Hematopoietic multipotent progenitor cell (in vitro differentiated cells): Measurements from ENCODE around the gene TTC7B. TPM values are rescaled to one million over a fixed set of nuclear protein-coding genes. Genes with fewer than 3 reads are reported as not detected.
A peak's percentile ranks its signal among the peaks of the same experiment; 100 is the strongest.
"Not testable (repeated sequence)": the region's sequence is repeated elsewhere in the genome, so short reads cannot be mapped to it uniquely, and the experiment has no call there.

Source experiments
- DNase-seq, 3 donors: peaks; one replicate each; pipeline ENCODE4 v3.0.0-alpha.2; 2011 to 2015; ENCODE audit warnings: low read depth in 2 of 3, low spot score in 2 of 3
- total RNA-seq: library from RNA; depleted of rRNA; stranded (reverse); fragments of >200 nt; gene quantifications from one replicate; pipeline ENCODE4 v1.2.3, GENCODE V29; 2012

TTC7B gene
- 26.1 TPM for total RNA-seq

GRCh38 chr14:90815822-90816662 lies at the start of gene TTC7B:
TSS of gene TTC7B (minus strand) at chr14:90816430. CDS start at chr14:90816295, 135 bp downstream.
- peak in 2 of 3 donors; percentile 51 to 54 for DNase-seq

- DNase-seq = no peak
Measured at GRCh38 chr14:90864741-90865140, 48.5 kb upstream of the TTC7B start.

DNA sequence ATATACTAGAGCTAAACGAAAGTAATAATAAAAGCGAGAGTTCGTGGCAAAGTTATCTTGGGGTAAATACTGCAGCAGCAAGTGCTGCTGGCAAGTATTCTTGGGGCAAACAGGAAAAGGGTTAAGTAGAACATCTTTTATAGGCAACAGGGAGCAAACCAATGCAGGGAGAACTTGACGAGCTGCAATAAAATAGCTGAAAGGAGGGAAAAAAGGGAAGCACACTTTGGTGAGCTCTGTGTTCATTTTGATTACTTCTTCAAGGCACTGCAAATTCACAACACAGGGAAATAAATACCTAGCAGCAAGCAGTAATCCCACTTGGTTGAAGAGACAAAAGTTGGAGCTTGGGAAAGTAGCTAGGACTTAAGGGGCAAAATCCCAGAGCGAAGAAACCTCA lies 42.3 kb upstream of the TTC7B start:
- DNase-seq = no peak

DNA sequence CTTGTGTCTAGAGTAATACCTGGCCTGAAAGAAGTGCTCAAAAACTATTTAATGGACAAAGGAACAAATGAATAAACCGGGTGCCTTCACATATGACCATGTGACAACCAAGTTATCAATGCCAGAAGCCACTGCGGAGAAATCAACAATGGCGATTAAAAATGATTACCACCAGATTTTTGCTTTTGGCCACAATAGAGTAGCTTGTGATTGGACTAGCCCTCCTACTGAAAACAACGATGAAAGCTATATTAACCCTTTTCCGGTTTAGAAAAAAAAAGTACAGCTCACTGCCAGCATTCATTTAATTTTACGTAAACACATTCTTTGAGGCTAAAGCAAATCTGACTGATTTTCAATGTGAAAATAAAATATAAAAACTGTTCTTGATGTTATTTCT lies 41.6 kb upstream of the TTC7B start:
- DNase-seq = no peak

- DNase-seq = peak in 1 of 3 donors; percentile 48
Measured at GRCh38 chr14:90856115-90856514, 39.9 kb upstream of the TTC7B start.

DNA sequence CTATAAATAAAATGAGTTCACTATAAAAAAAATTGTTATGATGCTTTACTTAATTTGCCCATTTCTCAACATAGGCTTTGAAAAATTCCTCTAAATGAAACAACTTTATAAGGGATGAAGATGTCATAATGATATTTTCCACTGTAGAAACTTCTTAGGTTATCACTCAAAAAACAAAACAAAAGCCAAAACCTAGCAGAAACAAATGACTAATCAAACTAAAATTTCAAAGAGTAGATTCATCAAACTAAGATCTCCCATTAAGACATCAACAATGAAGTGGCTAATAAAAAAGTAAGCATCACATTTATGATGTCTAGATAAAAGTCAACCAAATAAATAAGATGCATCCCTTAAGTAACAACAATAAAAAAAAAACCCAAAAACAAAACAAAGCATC lies 36.9 kb upstream of the TTC7B start:
- DNase-seq = no peak

DNA sequence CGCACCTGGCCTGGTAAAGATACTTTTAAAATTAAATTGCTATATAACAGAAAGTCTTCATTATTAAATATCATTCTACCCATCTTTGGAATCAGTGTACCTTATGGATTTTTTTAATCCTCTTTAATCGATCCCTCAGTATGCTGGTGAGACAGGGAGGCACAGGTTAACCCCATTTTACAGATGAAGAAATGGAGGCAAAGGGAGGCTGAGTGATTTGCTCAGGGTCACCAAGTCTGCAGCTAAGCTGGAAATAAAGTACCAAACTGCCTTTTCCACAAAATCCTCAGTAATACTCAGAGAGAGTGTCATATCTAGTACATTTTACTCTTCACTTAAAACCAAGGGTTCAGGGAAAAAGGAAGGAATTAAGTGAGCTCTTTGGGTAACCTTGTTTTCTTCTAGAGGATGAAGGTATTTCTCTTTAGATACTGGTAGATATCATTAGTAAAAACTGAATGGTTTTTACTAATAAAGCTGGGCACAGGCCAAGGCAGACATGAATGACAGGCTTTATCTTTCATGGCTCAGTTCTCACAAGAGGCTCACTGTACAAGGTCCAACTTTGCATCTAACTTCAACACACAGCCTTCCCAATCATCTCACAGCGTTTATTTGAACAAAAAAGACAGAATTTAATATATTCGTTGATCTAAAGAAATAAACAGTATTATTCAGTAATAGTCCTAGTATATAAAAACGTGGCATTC lies 35.3 kb upstream of the TTC7B start:
- DNase-seq = no peak

DNA sequence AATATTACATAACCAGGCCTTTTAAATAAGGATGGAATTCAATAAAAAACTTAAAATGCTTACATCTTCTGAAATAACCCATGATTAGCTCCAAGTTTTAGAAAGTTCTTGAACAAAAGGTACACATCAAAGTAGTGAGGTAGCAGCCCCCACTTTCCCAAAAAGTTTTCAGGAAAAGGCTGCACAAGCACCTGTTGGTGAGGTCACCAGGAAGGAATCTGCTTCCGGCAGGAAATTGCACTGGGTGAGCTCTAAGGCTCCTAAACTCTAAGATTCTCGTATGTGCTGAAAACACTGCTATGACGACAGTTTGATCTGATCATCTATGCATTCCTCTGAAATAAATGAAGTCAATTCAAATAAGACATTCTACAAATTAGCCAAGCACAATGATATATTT lies 34.3 kb upstream of the TTC7B start:
- DNase-seq = no peak

DNA sequence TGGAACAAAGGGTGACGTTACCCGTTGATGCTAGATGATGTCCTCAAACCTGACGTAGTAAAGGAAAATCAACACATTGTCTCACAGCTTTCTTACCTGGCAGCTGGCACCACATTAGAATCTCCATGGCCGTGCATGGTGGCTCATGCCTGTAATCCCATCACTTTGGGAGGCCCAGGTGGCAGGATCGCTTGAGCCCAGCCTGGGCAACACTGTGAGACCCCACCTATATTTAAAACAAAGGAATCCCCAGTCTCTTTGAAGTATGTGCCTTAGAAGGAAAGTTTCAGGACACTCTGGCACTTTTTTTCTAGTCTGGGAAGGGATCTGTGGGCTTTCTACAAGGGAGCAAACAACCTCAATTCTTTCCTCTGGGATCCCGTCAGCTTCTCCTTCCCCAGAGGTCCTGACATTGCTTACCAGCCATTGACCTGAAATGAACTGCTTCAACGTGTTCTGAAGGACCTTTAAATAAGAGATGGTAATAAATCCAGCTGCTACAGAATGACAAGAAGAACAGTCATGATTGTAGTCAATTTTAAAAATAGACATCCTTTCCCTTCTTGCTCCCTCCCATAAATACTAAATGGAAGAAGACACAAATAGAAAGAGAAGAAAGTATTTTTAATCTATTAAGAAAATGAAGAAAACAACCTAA lies 33.7 kb upstream of the TTC7B start:
- no peak for DNase-seq

GRCh38 chr14:90848944-90849731 lies 32.9 kb upstream of the TTC7B start:
- no peak for DNase-seq

GRCh38 chr14:90846511-90846910 lies 30.3 kb upstream of the TTC7B start:
- DNase-seq = no peak

DNA sequence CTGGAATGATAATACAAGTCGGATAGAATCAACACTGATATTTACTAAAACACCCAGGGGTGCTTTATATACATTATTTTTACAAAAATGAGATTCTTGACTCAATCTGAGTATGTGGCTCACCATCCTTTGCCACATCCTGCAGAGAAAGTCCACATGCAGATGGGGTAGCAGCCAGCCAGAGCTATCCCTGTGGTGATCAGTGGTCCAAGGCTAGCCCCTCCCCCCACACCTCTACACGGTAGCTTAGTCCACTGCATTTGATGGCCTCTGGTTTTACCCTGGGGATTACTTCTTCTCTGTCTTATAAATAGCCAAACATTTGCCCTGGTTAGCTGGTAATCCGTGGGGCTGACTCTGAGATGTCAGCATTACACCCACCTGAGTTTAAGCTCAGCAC lies 28.1 kb upstream of the TTC7B start:
- no peak for DNase-seq

- DNase-seq = peak in 1 of 3 donors; percentile 54
Measured at GRCh38 chr14:90842726-90843125, 26.5 kb upstream of the TTC7B start.

DNA sequence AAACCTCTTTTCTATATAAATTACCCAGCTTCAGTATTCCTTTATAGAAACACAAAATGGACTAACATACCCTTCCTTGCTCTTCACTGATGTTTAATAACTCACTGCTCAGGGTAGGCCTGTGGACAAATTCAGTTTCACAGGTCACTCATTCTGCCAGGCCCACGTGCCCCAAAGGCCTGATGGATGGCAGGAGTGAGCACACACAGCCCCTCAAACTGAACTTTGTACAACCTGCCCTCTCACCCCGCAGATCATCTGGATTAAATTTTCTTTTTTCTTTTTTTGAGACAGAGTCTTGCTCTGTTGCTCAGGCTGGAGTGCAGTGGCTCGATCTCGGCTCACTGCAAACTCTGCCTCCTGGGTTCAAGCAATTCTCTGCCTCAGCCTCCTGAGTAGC lies 24.4 kb upstream of the TTC7B start:
- DNase-seq = not testable (repeated sequence)

DNA sequence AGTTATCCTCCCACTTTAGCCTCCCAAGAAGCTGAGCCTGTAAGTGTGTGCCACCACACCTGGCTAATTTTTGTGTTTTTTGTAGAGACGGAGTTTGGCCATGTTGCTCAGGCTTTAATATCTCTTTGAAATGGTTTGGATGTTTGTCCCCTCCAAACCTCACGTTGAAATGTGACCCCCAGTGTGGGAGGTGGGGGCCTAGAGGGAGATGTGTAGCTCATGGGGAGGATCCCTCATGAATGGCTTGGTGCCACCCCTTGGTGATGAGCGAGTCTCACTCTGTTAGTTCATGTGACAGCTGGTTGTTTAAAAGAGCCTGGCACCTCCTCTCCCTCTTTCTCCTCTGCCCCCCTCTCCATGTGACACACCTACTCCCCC lies 23.6 kb upstream of the TTC7B start:
- DNase-seq = no peak

GRCh38 chr14:90839024-90839888 lies 23.0 kb upstream of the TTC7B start:
- DNase-seq = no peak

DNA sequence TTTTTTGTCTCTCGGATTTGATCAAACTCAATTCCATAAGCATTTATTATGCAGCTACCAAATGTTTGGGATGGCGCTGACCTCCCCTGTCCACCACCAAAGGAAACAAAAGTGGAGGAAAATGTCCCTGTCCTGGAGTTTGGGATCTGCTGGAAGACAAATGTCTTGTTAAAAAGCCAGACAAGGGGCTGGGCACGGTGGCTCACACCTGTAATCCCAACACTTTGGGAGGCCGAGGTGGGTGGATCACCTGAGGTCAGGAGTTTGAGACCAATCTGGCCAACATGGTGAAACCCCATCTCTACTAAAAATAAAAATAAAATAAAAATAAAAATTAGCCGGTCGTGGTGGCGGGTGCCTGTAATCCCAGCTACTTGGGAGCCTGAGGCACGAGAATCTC lies 22.3 kb upstream of the TTC7B start:
- DNase-seq = not testable (repeated sequence)

DNA sequence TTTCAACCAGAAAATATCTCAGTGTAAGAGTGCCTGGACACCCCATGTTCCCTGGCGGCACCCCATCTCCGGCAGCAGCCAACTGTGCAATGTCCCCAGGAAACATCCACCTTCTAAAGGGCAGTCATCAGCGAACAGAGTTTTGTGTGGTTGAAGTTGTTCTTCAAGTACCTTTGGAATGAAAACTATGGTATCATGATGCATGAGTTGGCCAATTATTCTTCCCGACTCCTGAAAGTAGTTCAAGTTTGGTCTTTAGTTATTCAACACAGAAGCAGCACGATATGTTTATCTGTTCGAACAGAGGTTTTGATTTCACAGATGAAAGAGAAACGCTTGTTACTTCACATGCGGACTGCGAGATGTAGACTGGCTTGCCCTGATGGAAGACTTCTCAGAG lies 21.1 kb upstream of the TTC7B start:
- DNase-seq = no peak

- DNase-seq = no peak
Measured at GRCh38 chr14:90836692-90837063, 20.4 kb upstream of the TTC7B start.

- no peak for DNase-seq
Measured at GRCh38 chr14:90831821-90832220, 15.6 kb upstream of the TTC7B start.
